ENCODE data around the gene PDE3B.
"Not testable (repeated sequence)": the region's sequence is repeated elsewhere in the genome, so short reads cannot be mapped to it uniquely, and the experiment has no call there.

The PDE3B gene

GRCh38 chr11:14650064-14650463, 6.5 kb downstream of the PDE3B start:
- TF ChIP-seq CTCF (IDR thresholded peaks at IDR 0.05; ENCODE audit: borderline replicate concordance, insufficient read depth, low read depth, low read length): no peak

GRCh38 chr11:14653090-14653489, 9.5 kb downstream of the PDE3B start:
- no peak overlapping the region for H3K4me3 ChIP-seq (ENCODE audit: low read depth, low read length)
- no peak for TF ChIP-seq CTCF (IDR thresholded peaks at IDR 0.05; ENCODE audit: borderline replicate concordance, insufficient read depth, low read depth, low read length)

More at GRCh38 chr11:14650064-14650463, 6.5 kb downstream of the PDE3B start:
- H3K4me3 ChIP-seq (ENCODE audit: low read depth, low read length): no peak overlapping the region

- TF ChIP-seq CTCF (IDR thresholded peaks at IDR 0.05; ENCODE audit: borderline replicate concordance, insufficient read depth, low read depth, low read length): no peak
- H3K4me3 ChIP-seq (ENCODE audit: low read depth, low read length): no peak overlapping the region
These were observed 11.8 kb downstream of the PDE3B start for GRCh38 chr11:14655435-14655834.

- no peak for TF ChIP-seq CTCF (IDR thresholded peaks at IDR 0.05; ENCODE audit: borderline replicate concordance, insufficient read depth, low read depth, low read length)
- H3K4me3 ChIP-seq (ENCODE audit: low read depth, low read length): no peak overlapping the region
These were observed 13.2 kb downstream of the PDE3B start for GRCh38 chr11:14656536-14657457.

GRCh38 chr11:14657841-14658240, 14.2 kb downstream of the PDE3B start:
- H3K4me3 ChIP-seq (ENCODE audit: low read depth, low read length): no peak overlapping the region
- no peak for TF ChIP-seq CTCF (IDR thresholded peaks at IDR 0.05; ENCODE audit: borderline replicate concordance, insufficient read depth, low read depth, low read length)

GRCh38 chr11:14664926-14665325, 21.3 kb downstream of the PDE3B start:
- not testable (repeated sequence) for H3K4me3 ChIP-seq (ENCODE audit: low read depth, low read length)

- not testable (repeated sequence) for H3K4me3 ChIP-seq (ENCODE audit: low read depth, low read length)
These were observed 23.7 kb downstream of the PDE3B start for GRCh38 chr11:14667329-14667728.

GRCh38 chr11:14668731-14669301, 25.2 kb downstream of the PDE3B start:
- no peak overlapping the region for H3K4me3 ChIP-seq (ENCODE audit: low read depth, low read length)
- no peak for TF ChIP-seq CTCF (IDR thresholded peaks at IDR 0.05; ENCODE audit: borderline replicate concordance, insufficient read depth, low read depth, low read length)

Measured in GM12875 (cell line).